NCI-H345 (cell line): ENCODE measurements around the gene GEMIN2.
"Not testable (repeated sequence)": the region's sequence is repeated elsewhere in the genome, so short reads cannot be mapped to it uniquely, and the experiment has no call there.

ENCODE experiments used
- DNase-seq: peaks from one replicate; lab custom pipeline; 2025; lab: John Stamatoyannopoulos, UW

The GEMIN2 gene, protein sequence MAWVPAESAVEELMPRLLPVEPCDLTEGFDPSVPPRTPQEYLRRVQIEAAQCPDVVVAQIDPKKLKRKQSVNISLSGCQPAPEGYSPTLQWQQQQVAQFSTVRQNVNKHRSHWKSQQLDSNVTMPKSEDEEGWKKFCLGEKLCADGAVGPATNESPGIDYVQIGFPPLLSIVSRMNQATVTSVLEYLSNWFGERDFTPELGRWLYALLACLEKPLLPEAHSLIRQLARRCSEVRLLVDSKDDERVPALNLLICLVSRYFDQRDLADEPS

DNA sequence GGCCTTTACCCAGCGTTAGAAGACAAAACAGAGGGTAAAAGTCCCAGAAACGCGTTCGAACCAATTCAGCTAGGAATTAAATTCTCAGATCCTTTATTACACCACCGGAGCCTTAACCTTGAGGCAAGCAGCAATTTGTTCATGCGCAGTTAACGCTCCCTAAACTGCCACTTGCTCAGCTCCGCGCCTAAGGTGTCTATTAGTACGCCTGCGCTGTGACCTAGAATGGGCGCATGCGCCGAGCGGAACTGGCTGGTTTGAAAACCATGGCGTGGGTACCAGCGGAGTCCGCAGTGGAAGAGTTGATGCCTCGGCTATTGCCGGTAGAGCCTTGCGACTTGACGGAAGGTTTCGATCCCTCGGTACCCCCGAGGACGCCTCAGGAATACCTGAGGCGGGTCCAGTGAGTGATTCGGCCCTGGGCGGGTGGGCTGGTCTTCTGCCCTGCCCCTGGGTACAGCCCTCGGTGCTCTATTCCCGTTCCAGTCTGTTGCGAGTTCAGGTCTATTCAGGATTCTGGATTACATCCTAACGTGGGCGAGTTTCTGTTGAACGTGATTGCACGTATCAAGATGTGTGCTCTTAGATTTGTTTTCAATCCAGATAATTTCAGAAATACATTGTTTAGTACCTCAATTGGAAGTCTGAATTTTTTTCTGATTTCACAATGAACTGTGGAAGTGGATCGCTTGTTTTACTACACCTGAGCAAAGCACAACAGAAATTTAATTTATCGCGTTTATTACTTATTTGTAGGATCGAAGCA, at the start of gene GEMIN2:
Gene GEMIN2, plus strand, starts transcription at position 251 of the 766 bp plus-strand sequence. Its CDS starts 16 bp downstream, at position 267.
- DNase-seq = peak; percentile 97

DNA sequence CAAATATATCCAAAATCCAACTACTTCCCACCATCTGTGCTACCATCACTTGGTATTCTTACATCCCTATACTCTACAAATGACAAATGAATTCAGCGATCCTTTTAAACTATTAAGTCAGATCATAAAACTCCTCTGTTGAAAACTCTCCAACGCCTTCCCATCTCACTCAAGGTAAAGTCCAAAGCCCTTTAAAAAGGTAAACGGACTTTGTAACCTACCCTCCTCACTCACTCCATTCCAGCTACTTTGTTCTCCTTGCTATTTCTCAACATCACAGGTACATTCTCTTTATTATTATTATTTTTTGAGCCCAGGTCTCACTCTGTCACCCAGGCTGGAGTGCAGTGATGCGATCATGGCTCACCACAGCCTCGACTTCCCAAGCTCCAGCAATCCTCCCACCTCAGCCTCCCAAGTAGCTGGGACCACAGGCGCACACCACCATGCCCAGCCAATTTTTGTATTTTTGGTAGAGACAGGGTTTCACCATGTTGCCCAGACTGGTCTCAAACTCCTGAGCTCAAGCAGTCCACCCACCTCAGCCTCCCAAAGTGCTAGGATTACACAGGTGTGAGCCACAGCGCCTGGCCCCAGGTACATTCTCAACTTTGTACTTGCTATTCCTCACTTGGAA, 44.8 kb upstream of the GEMIN2 start:
- DNase-seq = not testable (repeated sequence)

GRCh38 chr14:39069923-39070322, 44.2 kb upstream of the GEMIN2 start:
- DNase-seq = no peak

- no peak for DNase-seq
These were observed 43.0 kb upstream of the GEMIN2 start for GRCh38 chr14:39071096-39071495.

GRCh38 chr14:39080886-39081285, 33.2 kb upstream of the GEMIN2 start:
- no peak for DNase-seq

DNA sequence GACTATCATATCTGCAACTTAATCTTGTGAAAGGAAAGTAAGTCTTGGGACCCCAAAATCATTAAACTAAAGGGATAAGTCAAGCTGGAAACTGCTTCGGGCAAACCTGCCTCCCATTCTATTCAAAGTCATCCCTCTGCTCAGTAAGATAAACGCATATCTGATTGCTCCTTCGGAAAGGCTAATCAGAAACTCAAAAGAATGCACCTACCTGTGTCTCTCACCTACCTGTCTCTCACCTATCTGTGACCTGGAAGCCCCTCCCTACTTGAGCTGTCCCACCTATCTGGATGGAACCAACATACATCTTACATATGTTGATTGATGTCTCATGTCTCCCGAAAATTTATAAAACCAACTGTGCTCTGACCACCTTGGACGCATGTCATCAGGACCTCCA, 31.0 kb upstream of the GEMIN2 start:
- no peak for DNase-seq

DNA sequence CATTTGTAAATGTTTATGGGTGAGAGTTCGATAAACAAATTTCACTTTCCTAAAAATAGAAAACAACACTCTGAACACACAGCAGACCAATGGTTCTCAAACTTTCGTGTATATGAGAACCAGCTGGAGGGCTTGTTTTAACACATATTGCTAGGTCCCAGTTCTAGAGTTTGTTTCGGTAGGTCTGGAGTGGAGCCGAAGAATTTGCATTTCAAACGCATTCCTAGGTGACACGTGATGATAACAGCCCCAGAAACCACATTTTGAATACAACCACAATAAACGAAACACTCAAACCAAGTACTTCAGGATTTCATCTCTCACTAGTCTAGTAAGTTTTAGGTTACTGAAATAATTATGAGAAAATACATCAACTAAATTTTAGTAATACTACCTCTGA, 28.2 kb upstream of the GEMIN2 start:
- no peak for DNase-seq

DNA sequence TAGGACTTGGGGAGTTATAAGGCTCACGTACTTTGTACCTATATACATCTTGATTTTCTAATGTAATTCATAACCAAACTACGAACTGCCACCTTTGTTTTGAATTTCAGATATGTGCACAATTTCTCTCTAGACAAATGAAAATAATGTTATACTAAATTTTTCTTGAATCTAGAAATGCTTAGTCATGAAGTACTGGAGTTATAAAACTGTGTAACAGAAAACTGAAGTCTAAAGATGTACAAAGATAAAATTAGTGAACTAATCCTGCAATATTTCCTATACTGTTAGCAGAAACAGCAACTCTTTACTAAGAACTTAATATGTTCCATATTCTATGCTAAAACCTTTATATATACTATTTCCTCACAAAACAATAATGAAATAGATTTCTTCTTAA, 26.6 kb upstream of the GEMIN2 start:
- no peak for DNase-seq

GRCh38 chr14:39090548-39091111, 23.5 kb upstream of the GEMIN2 start:
- DNase-seq = no peak

DNA sequence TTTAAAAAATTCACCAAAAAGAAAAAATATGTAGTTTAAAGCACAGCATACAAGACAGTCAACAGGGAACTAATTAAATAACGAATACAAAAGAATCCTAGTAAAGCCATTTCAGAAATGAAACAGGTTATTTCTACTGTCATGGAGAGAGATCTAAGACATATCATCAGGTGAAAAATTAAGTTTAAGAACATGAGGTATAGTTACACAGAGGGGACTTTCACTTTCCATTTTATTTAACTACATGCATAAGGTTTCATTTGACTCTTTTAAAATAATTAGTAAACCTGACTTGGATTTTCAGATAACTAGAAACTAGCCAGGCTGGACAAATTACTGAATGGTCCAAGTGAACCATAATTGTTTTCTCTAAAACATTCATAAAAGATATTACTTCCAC, 22.4 kb upstream of the GEMIN2 start:
- no peak for DNase-seq

- DNase-seq = no peak
These were observed 19.6 kb upstream of the GEMIN2 start for GRCh38 chr14:39094515-39094914.

DNA sequence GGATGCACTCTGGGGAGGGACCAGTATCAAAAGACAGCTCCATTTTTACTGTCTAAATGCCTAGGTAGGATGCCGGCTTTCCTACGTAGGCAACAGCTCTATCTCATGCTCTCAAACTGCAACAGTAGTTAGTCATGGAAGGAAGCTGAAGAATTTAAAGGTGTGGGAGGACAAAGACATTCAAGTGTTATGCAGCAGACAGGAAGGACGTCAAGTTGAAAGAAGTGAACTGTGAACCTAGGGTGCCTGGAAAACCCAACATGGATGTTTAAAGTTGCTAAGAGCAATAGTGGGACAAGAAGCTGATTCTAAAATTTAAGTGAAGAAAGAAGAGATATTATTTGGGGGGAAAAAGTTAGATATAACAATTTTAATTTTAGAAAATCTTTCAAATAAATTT, 17.0 kb upstream of the GEMIN2 start:
- no peak for DNase-seq

- DNase-seq = not testable (repeated sequence)
These were observed 14.9 kb upstream of the GEMIN2 start for GRCh38 chr14:39099215-39099614.

DNA sequence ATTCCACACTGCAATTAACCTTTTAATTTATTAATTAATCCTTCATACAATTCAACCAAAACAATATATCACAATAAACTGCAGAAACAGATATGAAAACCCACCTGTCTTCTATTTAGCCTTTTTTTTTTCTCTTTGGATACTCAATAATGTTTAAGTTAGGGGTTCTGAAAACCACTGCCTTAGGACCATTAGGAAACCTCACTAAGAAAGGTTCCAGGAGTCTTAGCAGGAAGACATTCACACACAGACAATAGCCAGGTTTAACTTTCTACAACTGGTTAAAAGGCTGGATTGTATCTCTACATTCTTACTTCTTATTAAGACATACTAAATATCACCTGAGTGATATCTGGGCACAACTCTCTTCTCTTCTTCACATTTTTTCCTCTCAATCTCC, 14.4 kb upstream of the GEMIN2 start:
- DNase-seq = no peak

GRCh38 chr14:39102265-39102968, 11.7 kb upstream of the GEMIN2 start:
- DNase-seq = peak; percentile 46

GRCh38 chr14:39102969-39103957, 10.9 kb upstream of the GEMIN2 start, which contains the start of gene SEC23A:
Gene SEC23A, minus strand, starts transcription at chr14:39103235. Its CDS starts 7,117 bp downstream, at chr14:39096118.
- peak; percentile 88 for DNase-seq

- DNase-seq = not testable (repeated sequence)
These were observed 9.9 kb upstream of the GEMIN2 start for GRCh38 chr14:39104078-39104801.

- DNase-seq = peak; percentile 6
These were observed 6.5 kb upstream of the GEMIN2 start for GRCh38 chr14:39107591-39107996.

- DNase-seq = no peak
These were observed 5.3 kb upstream of the GEMIN2 start for GRCh38 chr14:39108791-39109190.
